Large intestine (tissue), 3 donors: Measurements from ENCODE around the gene ELFN2. TPM values are rescaled to one million over a fixed set of nuclear protein-coding genes. Genes with fewer than 3 reads are reported as not detected.

Experiments
- DNase-seq, 2 donors: peaks; one replicate each; pipeline versions ENCODE4 v3.0.0 to v3.0.0-alpha.2; 2013
- H3K27ac ChIP-seq: one replicate; pipeline ENCODE4 v1.5.1; 2013; ENCODE audit warnings: low read length
- H3K27me3 ChIP-seq: 2 replicates; pipeline ENCODE4 v1.6.1; 2013; ENCODE audit warnings: low read length; ENCODE audit not compliant: control insufficient read depth, insufficient read depth
- H3K36me3 ChIP-seq: 2 replicates; pipeline ENCODE4 v1.6.1; 2013; ENCODE audit warnings: low read length; ENCODE audit not compliant: control insufficient read depth, insufficient read depth
- H3K4me1 ChIP-seq: one replicate; pipeline ENCODE4 v1.6.1; 2013; ENCODE audit warnings: low read length; ENCODE audit not compliant: control insufficient read depth, insufficient read depth
- H3K4me3 ChIP-seq: one replicate; pipeline ENCODE4 v1.5.1; 2013; ENCODE audit warnings: low read length
- H3K9me3 ChIP-seq: one replicate; pipeline ENCODE4 v1.6.1; 2013; ENCODE audit warnings: mild to moderate bottlenecking, low read depth, low read length, moderate library complexity; ENCODE audit not compliant: control insufficient read depth
- WGBS: methylation state at CpG from one replicate; pipeline ENCODE4 v1.1.5; 2013; ENCODE audit warnings: low lambda C conversion rate; ENCODE audit not compliant: insufficient coverage; 5-methylcytosine and 5-hydroxymethylcytosine counted together
- polyA plus RNA-seq: library from polyadenylated mRNA; unstranded; fragments of 120-200 nt; gene quantifications from one replicate; pipeline ENCODE4 v1.2.1, GENCODE V29; 2013

Gene ELFN2
- polyA plus RNA-seq, 1 donor: 0.27 TPM

DNA sequence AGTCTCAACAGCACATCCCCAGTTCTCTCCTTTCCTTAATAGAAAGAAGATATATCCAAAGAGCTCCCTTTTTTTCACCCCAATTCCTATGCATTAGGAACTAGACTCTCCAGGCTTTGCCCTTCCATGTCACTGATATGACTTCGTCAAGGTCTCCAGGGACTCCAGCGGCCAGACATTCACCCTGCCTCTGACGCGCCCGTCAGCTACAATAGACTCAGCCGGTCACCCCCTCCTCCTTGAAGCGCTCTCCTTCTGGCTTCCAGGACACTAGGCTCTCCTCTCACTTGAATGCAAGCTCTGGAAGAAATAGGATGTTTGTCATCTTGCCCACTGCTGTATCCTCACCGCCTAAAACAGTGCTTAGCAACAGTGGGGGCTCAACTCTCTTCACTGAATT, 14.9 kb upstream of the ELFN2 start:
- Histone ChIP-seq H3K4me1 (no peaks in the 10 kb centered on the region), H3K4me3 (no peak overlapping the region), H3K9me3 (no peaks in the 10 kb centered on the region), H3K27ac (no peak overlapping the region), H3K27me3 (no peaks in the 10 kb centered on the region), H3K36me3 (no peaks in the 10 kb centered on the region)
- no CpG with 5 or more reads among the region's 8 CpGs for WGBS
- no peak for DNase-seq

GRCh38 chr22:37440875-37441274, 13.6 kb upstream of the ELFN2 start:
- no peaks in the 10 kb centered on the region for H3K9me3 ChIP-seq
- no peaks in the 10 kb centered on the region for H3K36me3 ChIP-seq
- H3K27ac ChIP-seq: no peak overlapping the region
- 100% methylated on average over 1 of the region's 4 CpGs for WGBS
- H3K4me1 ChIP-seq: no peaks in the 10 kb centered on the region
- DNase-seq: no peak
- no peaks in the 10 kb centered on the region for H3K27me3 ChIP-seq
- no peak overlapping the region for H3K4me3 ChIP-seq

DNA sequence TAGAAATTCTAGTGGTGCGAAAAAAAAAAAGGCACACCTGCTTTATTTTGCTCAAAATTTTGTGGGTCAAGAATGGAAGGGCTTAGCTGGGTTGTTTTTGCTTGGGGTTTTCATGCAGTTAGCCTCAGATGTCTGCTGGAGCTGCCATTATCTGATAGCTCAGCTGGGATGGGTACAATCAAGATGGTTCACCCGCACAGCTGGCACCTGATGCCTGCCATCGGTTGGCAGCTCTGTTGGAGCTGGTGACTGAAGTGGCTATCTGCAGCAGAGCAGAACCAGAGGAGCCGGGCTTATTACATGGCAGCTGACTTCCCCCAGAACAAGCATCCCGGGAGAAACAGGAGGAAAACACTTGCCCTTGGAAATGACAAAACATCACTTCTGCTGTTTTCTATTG, 12.1 kb upstream of the ELFN2 start:
- Histone ChIP-seq H3K27ac (no peak overlapping the region), H3K4me1 (no peaks in the 10 kb centered on the region), H3K9me3 (no peaks in the 10 kb centered on the region), H3K27me3 (peaks cover 2% of the 10 kb centered on the region), H3K36me3 (no peaks in the 10 kb centered on the region), H3K4me3 (no peak overlapping the region)
- WGBS: no CpG with 5 or more reads among the region's 5 CpGs
- no peak for DNase-seq

DNA sequence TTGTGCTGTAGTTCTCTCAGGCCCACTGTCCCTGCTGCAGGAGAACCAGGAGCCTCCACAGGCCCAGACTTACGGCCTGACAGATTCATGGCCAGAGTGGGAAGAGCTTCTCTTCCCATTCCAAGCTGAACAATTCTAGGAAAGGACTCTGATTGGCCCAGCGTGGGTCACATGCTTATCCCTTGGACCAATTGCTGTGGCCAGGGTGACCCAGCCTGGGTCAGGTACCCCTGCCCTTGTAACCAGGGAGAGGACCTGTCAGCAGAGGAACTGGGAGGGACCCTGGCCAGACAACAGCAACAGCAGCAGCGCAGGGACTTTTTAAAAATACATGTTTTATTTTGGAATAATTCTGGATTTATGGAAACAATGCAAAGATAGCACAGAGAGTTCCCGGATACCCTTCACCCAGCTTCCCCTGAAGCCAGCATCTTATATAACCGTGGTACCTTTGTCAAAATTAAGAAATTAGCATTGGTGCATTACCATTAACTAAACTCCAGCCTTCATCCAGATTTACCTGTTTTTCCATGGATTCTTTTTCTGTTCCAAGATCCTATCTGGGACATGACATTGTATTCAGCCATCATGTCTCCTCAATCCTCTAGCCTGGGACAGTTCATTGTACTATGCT, 8.8 kb upstream of the ELFN2 start:
- WGBS: no CpG with 5 or more reads among the region's 5 CpGs
- Histone ChIP-seq H3K27me3 (peaks cover 10% of the 10 kb centered on the region), H3K27ac (no peak overlapping the region), H3K36me3 (no peaks in the 10 kb centered on the region), H3K9me3 (peaks cover 3% of the 10 kb centered on the region), H3K4me3 (no peak overlapping the region), H3K4me1 (no peaks in the 10 kb centered on the region)
- DNase-seq: no peak

DNA sequence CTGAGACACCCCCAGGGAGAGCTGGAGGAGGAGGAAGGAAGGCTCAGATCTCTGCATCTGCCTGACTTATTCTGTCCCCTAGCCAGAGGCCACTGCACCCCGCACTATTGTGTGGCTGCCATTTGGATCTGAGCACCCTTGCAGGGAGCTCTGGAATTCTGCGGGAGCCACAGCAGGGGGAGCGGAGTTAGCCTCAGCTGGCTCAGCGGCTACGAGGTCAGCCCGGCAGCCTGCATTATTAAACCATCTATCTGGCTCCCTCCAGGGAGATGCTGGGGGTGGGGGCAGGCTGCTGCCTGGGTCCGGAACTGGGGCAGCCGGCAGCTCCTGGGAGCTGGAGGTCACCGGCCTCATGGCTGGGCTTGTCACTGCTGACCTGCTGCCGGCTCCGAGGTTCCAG, 6.5 kb upstream of the ELFN2 start:
- Histone ChIP-seq H3K27ac (no peak overlapping the region), H3K36me3 (no peaks in the 10 kb centered on the region), H3K9me3 (peaks cover 3% of the 10 kb centered on the region), H3K4me3 (no peak overlapping the region), H3K27me3 (peaks cover 14% of the 10 kb centered on the region), H3K4me1 (no peaks in the 10 kb centered on the region)
- WGBS: no CpG with 5 or more reads among the region's 11 CpGs
- DNase-seq: no peak

DNA sequence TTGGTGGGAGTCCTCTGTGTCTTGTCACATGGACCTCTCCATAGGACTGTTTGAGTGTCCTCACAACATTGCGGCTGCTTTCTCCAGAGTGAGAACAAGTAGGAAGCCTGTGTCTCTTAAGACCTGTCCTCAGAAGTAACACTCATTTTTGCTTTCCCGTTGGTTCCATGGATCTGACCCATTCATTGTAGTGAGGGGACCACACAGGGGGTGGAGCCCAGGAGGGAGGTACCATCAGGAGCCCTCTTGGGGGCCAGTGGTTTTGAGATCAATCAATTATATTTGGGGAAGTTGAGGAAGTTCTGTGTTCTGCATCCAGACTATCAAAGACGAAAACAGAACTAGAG, 5.4 kb upstream of the ELFN2 start:
- WGBS: no CpG with 5 or more reads among the region's 3 CpGs
- Histone ChIP-seq H3K36me3 (no peaks in the 10 kb centered on the region), H3K27ac (no peak overlapping the region), H3K27me3 (peaks cover 25% of the 10 kb centered on the region), H3K9me3 (peaks cover 3% of the 10 kb centered on the region), H3K4me1 (no peaks in the 10 kb centered on the region), H3K4me3 (no peak overlapping the region)
- DNase-seq: no peak

- DNase-seq: no peak
- Histone ChIP-seq H3K36me3 (no peaks in the 10 kb centered on the region), H3K4me1 (no peaks in the 10 kb centered on the region), H3K4me3 (no peak overlapping the region), H3K9me3 (peaks cover 5% of the 10 kb centered on the region), H3K27me3 (peaks cover 27% of the 10 kb centered on the region), H3K27ac (no peak overlapping the region)
- WGBS: no CpG with 5 or more reads among the region's 14 CpGs
Observed at GRCh38 chr22:37431801-37432707, 4.8 kb upstream of the ELFN2 start.

DNA sequence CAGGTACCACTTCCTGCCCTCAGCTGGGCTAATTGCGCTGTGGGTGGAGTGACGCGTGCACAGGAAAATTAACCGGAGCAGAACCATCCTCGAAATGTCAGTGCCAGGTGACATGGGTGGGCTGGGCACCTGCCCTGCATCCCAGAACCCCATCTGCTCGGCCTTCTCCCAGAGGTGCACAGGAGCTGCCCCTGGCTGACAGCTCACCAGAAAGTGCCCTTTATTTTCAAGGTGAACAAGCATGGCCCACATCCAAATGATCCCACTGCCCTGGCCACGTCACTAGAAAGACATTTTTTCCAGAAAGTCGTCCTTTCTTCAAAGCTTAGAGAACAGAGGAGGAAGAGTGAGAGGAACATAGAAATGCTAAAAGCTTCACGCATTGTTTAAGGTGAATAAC, 4.1 kb upstream of the ELFN2 start:
- Histone ChIP-seq H3K9me3 (peaks cover 6% of the 10 kb centered on the region), H3K36me3 (no peaks in the 10 kb centered on the region), H3K27me3 (peaks cover 34% of the 10 kb centered on the region), H3K4me3 (no peak overlapping the region), H3K4me1 (no peaks in the 10 kb centered on the region), H3K27ac (no peak overlapping the region)
- WGBS: no CpG with 5 or more reads among the region's 9 CpGs
- DNase-seq: no peak

- H3K4me1 ChIP-seq: no peaks in the 10 kb centered on the region
- DNase-seq: no peak
- H3K36me3 ChIP-seq: no peaks in the 10 kb centered on the region
- no peak overlapping the region for H3K27ac ChIP-seq
- WGBS: no CpG with 5 or more reads among the region's 6 CpGs
- peaks cover 39% of the 10 kb centered on the region for H3K27me3 ChIP-seq
- peaks cover 6% of the 10 kb centered on the region for H3K9me3 ChIP-seq
- no peak overlapping the region for H3K4me3 ChIP-seq
Observed at GRCh38 chr22:37430941-37431340, 3.7 kb upstream of the ELFN2 start.

- H3K9me3 ChIP-seq: peaks cover 6% of the 10 kb centered on the region
- no peaks in the 10 kb centered on the region for H3K4me1 ChIP-seq
- peak in 1 of 2 donors; percentile 31 for DNase-seq
- no peak overlapping the region for H3K27ac ChIP-seq
- H3K36me3 ChIP-seq: no peaks in the 10 kb centered on the region
- H3K27me3 ChIP-seq: peaks cover 55% of the 10 kb centered on the region
- H3K4me3 ChIP-seq: no peak overlapping the region
- no CpG with 5 or more reads among the region's 15 CpGs for WGBS
Observed at GRCh38 chr22:37428649-37429586, 1.6 kb upstream of the ELFN2 start.
